ENCODE measurements around the gene CRTAC1.

CRTAC1 gene

GRCh38 chr10:98030093-98030821, at the start of gene CRTAC1:
CRTAC1 (minus strand) TSS chr10:98030621; CDS start chr10:98030472, 149 bp downstream.
- no peak for DNase-seq

DNA sequence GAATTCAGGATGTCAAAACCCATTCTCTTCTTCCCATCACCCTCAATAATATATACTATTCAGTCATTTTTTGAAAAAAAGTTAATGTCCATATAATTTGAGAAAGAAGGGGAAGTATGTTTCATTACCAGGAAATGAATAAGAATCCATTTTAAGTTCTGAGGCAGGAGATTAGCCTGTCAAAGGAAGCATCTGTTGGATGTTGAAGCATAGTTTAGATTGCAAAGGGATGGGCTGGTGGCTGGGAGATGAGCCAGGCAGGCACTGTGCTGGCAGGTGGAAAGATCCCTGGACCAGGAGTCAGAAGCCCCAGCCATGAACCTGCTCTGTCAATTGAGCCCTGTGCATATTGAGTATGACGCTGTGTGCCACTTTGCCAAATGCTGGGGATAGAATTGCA, 48.4 kb upstream of the CRTAC1 start:
- no peak for DNase-seq

DNA sequence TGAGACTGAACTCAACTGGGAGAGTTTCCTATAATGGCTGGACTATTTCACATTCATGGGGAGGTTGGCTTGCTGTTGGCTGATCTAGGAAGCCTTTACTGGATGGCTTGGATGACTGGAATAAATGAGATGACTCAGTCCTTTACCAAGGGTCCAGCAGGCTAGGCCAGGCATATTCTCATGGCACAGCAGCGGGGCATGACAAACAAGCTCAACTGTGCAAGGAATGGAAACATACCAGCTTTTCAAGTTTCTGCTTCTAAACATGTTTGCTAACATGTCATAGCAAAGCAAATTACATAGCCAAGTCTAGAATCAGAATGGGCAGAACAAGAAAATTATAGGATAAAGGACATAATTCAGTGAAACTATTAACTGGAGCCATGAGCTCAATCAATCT, 46.8 kb upstream of the CRTAC1 start:
- DNase-seq = no peak

DNA sequence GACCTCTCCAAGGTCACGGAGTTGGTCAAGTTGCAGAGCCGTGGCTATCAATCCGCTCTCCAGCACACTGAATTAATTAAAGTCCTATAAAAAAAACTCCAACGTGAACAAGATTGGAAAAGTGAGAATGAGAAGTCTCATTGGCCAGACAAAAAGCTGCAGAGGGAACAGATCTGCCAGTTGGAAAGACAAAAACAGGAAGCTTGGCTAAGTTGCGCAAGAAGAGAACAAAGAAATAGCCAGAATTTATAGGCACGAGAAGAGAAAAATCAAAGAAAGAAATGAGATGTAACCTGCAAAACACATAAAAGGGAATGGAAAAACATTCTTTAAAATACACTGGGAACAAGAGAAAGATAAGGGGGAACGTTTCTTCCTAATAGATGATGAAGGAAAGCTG, 45.7 kb upstream of the CRTAC1 start:
- no peak for DNase-seq

DNA sequence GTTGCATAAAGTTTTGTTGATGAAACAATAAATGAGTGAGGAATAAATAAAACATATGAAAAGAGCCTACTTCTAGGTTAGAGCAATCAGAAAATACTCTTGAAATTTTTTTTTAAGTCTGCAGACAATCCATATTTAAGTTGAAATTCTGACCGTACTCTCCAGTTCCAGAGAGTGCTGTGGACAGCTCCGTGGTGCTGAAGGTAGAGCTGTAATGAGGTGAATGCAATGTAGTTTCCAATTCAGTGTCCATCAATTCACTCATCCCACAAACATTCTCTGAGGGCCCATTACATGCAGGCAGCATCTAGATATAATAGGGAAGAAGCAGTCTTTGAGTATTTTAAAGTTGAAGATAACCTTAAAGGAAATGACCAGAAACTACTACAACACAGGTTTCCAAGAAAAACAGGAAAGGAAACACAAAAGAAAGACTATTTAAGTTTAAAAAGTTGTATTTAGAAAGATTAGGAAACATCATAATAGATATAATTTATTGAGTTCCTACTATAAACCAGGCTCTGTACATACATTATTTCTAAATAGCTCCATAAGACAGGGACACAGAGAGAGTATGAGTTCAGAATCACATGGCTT, 44.0 kb upstream of the CRTAC1 start:
- peak; percentile 16 for DNase-seq

GRCh38 chr10:98067165-98067564, 36.7 kb upstream of the CRTAC1 start:
- DNase-seq = no peak

DNA sequence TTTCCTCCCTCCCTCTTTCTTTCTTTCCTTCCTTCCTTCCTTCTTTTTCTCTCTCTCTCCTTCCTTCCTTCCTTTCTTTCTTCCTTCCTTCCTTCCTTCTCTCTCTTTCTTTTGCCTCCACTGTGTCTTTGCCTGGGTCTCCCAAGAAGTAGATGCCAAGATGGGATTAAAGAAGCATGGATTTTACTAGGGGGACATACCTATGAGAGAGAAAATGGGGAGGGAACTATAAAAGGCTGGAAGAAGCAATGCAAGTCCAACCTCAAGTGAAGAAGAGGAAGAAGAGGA, 33.3 kb upstream of the CRTAC1 start:
- DNase-seq = no peak

DNA sequence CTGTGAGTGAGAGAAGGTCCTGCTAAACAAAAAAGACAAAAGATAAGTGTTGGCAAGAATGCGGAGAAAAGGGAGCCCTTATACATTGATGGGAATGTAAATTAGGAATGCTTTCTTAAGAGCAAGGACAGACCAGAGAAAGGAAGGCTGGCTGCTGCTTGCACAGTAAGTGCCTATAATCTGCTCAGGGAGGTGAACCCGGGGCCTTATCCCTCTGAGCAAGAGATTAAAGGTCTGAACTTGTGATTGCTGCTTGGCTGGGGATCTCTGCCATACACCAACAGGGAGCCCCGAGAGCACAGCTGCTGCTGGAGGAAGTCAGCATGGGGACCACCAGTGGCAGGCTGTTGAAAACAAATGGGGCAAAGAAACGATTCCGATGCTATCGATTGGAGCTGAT, 32.0 kb upstream of the CRTAC1 start:
- no peak for DNase-seq

DNA sequence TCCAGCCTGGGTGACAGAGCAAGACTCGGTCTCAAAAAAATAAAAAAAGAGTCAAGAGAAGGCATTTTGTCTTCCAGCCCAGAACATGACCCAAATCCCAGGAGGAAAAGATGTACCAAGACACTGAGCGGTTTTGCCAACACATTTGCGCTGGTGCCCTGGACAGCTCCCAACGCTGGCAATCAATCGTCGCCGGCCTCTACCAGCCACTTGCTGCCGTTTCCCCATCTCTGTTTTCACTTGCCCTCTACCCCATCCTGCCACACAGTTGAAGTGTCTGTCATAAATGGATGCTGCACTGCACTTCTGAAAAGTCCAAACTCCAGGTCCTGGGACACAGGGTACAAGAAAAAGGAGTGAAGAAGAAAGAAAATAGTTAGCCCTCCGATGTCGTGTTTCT, 29.7 kb upstream of the CRTAC1 start:
- no peak for DNase-seq

DNA sequence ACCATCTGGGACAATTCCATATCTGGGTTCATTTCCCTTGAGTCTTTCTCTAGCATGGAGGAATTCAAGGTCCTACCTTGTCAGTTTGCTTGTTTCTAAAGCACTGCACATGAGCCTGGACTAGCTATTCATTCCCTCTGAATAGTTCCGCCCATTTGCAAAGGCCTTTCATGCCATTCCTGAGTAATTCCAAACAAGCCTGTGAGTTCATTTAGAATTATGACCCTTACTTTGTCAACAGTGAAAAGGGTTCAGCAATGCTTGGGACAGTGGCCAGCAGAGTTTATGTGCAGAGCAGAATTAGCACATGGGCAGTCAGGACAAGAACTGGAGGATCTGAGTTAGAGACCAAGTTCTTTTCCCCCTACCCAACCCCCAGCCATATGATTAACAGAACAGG, 27.9 kb upstream of the CRTAC1 start:
- no peak for DNase-seq

DNA sequence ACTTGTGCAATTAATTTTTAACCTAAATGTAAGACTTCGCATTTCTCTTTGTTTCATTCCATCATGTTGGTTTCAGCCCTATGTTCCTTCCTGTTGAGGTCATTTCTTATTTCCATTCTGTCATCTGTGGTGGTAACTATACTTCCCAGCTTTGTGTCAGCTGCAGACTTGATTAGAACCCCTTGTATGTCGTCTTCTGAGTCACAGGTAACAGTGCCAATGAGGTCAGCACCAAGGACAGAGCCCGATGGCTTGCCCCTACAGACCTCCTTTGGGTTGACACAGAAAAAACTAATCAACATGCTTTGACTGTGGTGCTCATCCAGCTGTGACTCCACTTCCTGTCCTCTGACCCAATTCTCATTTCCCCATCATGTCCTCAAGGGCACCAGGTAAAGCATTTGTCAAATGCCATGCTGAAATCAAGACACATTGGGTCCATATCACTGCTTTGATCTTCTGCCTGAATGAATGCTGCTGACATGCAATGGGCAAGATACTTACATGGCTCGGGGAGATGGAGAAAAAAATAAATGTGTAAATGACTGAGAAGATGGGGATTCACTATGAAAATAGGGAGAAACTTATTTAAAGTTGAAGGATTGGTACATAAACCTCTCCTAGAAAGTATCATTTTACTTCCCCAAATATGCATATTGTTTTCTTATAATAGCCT, 25.6 kb upstream of the CRTAC1 start:
- peak; percentile 39 for DNase-seq

DNA sequence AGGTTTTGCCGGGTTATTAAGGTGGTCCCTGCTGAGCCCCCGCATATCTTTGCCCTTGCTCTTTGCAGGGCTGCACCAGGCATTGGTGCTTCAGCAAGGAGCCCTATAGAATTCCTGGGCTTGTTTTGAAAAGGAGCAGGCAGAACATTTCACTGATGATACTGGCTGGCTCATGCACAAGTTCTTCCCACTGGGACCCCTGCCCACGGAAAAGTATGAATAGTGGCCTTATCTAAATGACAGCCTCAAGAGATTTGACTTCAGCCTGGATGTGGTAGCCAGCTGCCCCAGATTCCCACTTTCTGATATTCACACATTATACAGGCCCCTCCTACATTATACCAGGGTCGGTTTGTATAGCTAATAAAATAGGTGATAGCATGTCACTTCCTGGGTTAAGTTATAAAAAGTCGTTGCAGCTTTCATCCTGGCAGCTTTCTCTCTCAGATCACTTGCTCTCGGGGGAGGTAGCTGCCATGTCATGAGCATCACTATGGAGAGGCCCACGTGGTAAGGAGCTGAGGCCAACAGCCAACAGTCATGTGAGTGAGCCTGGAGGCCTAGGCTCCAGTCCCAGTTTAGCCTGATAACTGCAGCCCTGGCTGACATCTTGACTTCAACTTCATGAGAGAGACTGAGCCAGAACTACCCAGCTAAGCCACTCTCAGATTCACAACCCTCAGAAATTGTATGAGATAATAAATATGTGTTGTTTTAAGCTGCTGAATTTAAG, 16.8 kb upstream of the CRTAC1 start:
- peak; percentile 21 for DNase-seq

GRCh38 chr10:98045785-98046389, 15.5 kb upstream of the CRTAC1 start:
- peak; percentile 75 for DNase-seq

- peak; percentile 66 for DNase-seq
Observed at GRCh38 chr10:98041352-98042043, 11.1 kb upstream of the CRTAC1 start.

DNA sequence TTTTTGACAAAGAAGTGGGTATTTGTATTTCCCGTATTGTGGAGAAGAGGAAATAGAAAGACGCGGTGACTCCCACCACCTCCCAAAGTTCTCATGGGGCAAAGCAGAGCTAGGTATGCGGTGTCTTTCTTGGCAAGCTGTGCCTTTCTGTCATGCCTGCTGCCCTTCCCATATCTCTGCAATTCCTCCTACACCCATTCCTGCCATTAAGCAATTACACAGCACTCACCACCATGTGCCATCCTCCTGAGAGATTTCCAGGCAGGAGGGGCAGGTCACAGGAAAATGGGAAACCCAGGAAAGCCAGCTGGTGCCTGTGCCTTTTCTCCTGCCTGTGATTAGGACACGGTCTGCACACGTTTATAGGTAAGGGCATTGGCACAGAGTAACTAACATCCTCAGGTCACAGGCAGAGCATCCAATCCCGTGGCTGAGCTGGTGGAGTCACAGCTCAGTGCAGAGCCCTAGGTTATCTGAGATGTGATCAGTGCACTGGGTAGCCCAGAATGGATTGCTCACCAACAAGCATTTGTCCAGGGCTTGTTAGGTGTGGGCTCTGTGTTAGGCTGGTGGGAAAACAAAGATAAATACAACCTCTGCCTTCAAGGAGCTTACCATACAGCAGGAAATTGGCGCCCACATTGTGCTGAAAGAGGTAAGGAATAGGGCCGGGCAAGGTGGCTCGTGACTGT, 9.4 kb upstream of the CRTAC1 start:
- DNase-seq = no peak

GRCh38 chr10:98038288-98038687, 7.9 kb upstream of the CRTAC1 start:
- no peak for DNase-seq

- no peak for DNase-seq
Observed at GRCh38 chr10:98035599-98035998, 5.2 kb upstream of the CRTAC1 start.

DNA sequence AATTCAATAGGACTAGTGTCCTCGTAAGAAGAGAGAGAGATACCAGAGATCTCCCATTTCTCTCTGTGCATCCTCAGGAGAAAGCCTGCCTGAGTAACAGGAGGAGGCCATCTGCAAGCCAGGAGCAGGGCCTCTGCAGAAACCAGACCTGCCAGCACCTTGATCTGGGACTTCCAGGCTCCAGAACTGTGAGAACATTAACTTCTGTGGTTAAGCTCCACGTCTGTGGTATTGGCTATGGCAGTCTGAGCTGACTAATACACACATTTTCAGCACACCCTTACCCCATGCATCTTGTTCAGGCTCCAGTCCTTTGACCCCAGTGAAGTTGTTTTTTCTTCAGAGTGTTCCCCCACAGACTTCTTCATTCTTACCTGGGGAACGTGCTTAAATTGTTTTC, 3.1 kb upstream of the CRTAC1 start:
- no peak for DNase-seq

GRCh38 chr10:98031440-98031839, 1.0 kb upstream of the CRTAC1 start:
- no peak for DNase-seq

GRCh38 chr10:98030991-98031431, 590 bp upstream of the CRTAC1 start:
- no peak for DNase-seq

DNA sequence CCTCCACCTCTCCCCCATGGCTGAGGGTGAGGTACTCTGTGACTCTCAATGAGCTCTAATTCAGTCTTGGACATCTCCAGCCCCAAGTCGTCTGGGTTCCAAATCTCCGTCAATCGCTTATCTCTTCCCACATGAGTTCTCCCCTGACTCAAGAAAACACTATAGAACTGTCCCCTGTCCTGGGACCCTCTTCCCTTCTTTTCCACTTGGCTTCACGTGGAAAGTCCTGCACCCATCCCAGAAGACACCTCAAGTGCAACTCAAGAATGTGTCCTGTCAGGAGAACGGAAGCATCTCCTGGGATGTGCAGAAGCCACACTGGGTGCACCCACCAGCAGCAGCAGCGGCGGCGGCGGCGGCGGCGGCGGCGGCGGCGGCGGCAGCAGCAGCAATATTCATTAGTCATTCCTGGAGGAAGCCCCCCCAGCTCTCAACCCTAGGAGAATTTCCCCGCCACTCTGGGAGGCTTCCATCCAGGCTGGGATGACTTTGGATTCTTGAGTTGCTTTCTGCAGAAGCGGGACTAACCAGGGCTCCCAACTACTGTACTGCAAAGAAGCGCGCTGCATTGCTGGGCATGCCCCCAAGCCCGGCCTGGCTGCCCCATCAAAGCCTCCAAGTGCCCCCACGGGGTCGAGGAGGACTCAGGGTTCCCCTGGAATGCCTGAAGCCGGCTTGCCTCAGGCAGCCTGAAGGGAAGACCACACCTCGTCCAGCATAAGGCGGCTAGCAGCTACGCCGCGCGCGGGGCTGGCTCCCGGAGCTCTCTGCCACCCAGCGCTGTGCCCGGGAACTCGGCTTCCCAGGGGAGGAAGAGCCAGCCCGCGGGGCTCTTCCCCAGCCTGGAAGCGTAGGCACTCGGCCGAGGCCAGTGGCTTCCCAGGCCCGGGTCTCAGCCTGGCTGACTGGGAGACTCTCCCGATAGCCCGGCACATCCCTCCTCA, 1.0 kb downstream of the CRTAC1 start:
- no peak for DNase-seq

All from hematopoietic multipotent progenitor cell treated with erythropoietin and hydrocortisone succinate and interleukin-3 and kit ligand, for 8 days (in vitro differentiated cells).